PC-3 (cell line): ENCODE results near the gene MEPE.

Experiments used
- EZH2 ChIP-seq: fragments of 300-600 bp; sonication (generic); IDR thresholded peaks from one replicate; pipeline ENCODE4 v1.6.1; 2017; ENCODE audit warnings: antibody characterized with exemption, mild to moderate bottlenecking, low read length; ENCODE audit not compliant: unreplicated experiment
- EZH2phosphoT487 ChIP-seq: fragments of 300-600 bp; sonication (generic); IDR thresholded peaks from 2 replicates; pipeline ENCODE4 v1.6.1; 2018; ENCODE audit warnings: mild to moderate bottlenecking, antibody characterized with exemption, low read length, borderline replicate concordance
- TF ChIP-seq, protein P1 (sequence below): fragments of 300-600 bp; sonication (generic); conservative IDR thresholded peaks from 2 replicates; pipeline ENCODE4 v1.5.1; 2017; ENCODE audit warnings: antibody characterized with exemption, low read depth, mild to moderate bottlenecking, low read length

DNA sequence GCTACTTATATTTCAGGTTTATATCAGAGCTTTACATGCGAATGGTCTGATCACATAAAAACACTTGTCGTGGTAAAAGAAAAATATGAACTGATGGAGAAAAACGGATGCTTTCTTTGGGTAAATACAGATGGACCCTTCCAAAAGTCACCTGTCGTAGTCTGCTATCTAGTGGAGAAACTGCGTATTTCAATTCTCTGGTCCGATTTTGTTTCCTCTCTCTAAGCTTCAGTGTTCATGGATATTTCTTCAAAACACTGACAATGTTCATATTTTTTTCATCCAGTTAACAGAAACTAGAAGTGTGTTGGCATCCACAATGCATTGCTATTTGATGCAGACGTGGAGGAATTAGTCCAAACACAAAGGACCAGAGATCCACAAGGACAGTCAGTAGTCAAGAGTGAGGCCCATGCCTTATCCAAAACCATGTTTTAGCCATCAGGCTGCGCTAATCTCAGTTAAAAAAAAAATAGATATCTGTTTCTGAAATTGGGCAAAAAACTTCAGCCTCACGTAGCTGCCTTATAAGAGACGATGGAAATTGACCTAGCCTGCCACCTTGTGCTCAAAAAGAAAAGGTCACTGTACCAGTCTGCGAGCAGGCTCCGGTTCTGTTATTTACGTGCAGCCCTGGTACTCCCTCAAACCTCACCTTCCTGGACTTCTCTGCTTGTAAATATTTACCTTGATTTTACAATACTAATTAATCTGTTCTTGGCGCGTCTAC, 16.0 kb downstream of the MEPE start:
- TF ChIP-seq, protein P1, sequence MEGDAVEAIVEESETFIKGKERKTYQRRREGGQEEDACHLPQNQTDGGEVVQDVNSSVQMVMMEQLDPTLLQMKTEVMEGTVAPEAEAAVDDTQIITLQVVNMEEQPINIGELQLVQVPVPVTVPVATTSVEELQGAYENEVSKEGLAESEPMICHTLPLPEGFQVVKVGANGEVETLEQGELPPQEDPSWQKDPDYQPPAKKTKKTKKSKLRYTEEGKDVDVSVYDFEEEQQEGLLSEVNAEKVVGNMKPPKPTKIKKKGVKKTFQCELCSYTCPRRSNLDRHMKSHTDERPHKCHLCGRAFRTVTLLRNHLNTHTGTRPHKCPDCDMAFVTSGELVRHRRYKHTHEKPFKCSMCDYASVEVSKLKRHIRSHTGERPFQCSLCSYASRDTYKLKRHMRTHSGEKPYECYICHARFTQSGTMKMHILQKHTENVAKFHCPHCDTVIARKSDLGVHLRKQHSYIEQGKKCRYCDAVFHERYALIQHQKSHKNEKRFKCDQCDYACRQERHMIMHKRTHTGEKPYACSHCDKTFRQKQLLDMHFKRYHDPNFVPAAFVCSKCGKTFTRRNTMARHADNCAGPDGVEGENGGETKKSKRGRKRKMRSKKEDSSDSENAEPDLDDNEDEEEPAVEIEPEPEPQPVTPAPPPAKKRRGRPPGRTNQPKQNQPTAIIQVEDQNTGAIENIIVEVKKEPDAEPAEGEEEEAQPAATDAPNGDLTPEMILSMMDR: peak; percentile 66; the same call in 1 of the 2 replicates
- TF ChIP-seq EZH2 (no peak), EZH2phosphoT487 (no peak)
